Neural progenitor cell (in vitro differentiated cells): ENCODE data around the gene TLK1. TPM values are rescaled to one million over a fixed set of nuclear protein-coding genes. Genes with fewer than 3 reads are reported as not detected.

Experiments used
- total RNA-seq: library from RNA; depleted of rRNA; stranded (reverse); fragments of >200 nt; gene quantifications from 2 replicates; pipeline ENCODE4 v1.2.3, GENCODE V29; 2015; ENCODE audit warnings: low replicate concordance

Gene TLK1
- total RNA-seq, 1 donor from 2014 or later, result 31.1 TPM

Other genes starting within 250 kb of the TLK1 start
- 38.3 and 67.1 TPM in 2 replicates for gene GORASP2, start 231.6 kb downstream of the TLK1 start, total RNA-seq